ENCODE measurements around the gene CTSD. TPM values are rescaled to one million over a fixed set of nuclear protein-coding genes. Genes with fewer than 3 reads are reported as not detected.

CTSD gene
- total RNA-seq, 1 experiment from 2014 or later: 127 TPM

DNA sequence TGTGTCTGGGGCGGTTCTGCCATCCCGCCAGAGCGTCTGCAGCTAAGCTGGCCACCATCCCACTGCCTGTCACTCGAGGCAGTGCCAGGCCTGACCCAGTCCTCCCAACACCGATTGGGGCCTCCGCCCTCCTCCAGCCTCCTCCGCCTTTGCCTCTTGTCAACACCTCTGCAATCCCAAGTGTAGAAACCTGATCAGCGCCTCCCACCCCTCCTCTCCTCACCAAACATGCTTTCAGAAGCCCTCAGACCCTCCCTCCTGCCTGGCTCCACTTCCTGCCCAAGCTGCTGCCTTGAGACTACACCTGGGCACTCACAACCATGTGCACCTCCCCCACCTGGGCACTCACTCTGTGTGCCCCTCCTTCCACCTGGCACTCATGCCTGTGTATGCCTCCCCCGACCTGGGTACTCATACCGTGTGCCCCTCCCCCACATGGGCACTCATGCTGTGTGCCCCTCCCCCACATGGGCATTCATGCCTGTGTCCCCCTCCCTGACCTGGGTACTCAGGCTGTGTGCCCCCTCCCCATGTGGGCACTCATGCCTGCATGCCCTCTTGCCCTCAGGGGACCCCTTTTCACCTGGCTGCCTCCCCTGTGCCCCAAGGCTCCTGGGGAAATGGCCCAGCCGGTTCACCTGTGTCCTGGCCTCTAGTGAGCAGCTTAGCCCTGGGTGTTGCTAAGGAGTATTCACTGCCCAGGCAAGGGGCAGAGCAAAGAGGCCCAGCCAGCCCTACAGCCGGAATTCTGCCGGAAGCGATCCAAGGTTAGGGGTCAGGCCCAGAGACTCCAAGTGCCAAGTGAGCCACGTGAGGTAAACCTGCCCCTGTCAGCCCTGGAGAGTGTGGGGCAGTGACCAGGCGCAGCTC, 7.8 kb downstream of the CTSD start:
- intact Hi-C loops (cut with micrococcal nuclease): no loop called here
- Histone ChIP-seq H2AFZ (ENCODE audit: low read depth, low read length, poor library complexity, severe bottlenecking) (no peak overlapping the region), H3K79me2 (ENCODE audit: insufficient read depth, low read length) (no peaks in the 10 kb centered on the region), H3K27ac (ENCODE audit: low read depth, low read length) (no peak overlapping the region), H3K9ac (ENCODE audit: low read length) (no peak overlapping the region), H3K9me2 (ENCODE audit: insufficient read depth) (no peaks in the 10 kb centered on the region), H3K9me3 (ENCODE audit: control insufficient read depth in 1 of 2, insufficient read depth in 1 of 2, low read depth in 1 of 2, low read length in 2 of 2) (no peaks in the 10 kb centered on the region), H3K4me3 (replicated peaks in 1 of 2; ENCODE audit: low read depth in 1 of 2, low read length in 2 of 2) (no peak overlapping the region), H3K4me1 (ENCODE audit: control insufficient read depth in 1 of 2, insufficient read depth in 2 of 2, low read length in 2 of 2) (peaks cover 0 to 7% of the 10 kb centered on the region in 2 experiments; a peak in 1 of 4 replicates), H4K20me1 (ENCODE audit: insufficient read depth) (no peaks in the 10 kb centered on the region), H3K27me3 (ENCODE audit: insufficient read depth, low read length) (no peaks in the 10 kb centered on the region), H3K36me3 (ENCODE audit: control insufficient read depth in 1 of 2, insufficient read depth in 2 of 2, low read length in 2 of 2) (no peaks in the 10 kb centered on the region; a peak in 1 of 4 replicates), H3K4me2 (ENCODE audit: low read length) (no peak overlapping the region)
- TF ChIP-seq SIN3A (IDR thresholded peaks at IDR 0.05; ENCODE audit: low read depth) (no peak), CBX3 (IDR thresholded peaks at IDR 0.05; ENCODE audit: low read depth) (no peak), ZFX (IDR thresholded peaks at IDR 0.05) (no peak), YY1 (IDR thresholded peaks at IDR 0.05; ENCODE audit: extremely low read depth, insufficient replicate concordance, low read depth, low read length) (no peak), EZH2 (IDR thresholded peaks at IDR 0.05) (no peak), SP1 (IDR thresholded peaks at IDR 0.05; ENCODE audit: low read depth) (no peak), SRF (IDR thresholded peaks at IDR 0.05; ENCODE audit: low read depth) (no peak), TCF7L2 (IDR thresholded peaks at IDR 0.05; ENCODE audit: borderline replicate concordance, extremely low read depth, insufficient read depth, insufficient read length) (no peak), RAD21 (IDR thresholded peaks at IDR 0.05; ENCODE audit: low read depth) (no peak), ELF1 (IDR thresholded peaks at IDR 0.05; ENCODE audit: borderline replicate concordance, low read depth) (no peak)
- TF ChIP-seq, protein P1, sequence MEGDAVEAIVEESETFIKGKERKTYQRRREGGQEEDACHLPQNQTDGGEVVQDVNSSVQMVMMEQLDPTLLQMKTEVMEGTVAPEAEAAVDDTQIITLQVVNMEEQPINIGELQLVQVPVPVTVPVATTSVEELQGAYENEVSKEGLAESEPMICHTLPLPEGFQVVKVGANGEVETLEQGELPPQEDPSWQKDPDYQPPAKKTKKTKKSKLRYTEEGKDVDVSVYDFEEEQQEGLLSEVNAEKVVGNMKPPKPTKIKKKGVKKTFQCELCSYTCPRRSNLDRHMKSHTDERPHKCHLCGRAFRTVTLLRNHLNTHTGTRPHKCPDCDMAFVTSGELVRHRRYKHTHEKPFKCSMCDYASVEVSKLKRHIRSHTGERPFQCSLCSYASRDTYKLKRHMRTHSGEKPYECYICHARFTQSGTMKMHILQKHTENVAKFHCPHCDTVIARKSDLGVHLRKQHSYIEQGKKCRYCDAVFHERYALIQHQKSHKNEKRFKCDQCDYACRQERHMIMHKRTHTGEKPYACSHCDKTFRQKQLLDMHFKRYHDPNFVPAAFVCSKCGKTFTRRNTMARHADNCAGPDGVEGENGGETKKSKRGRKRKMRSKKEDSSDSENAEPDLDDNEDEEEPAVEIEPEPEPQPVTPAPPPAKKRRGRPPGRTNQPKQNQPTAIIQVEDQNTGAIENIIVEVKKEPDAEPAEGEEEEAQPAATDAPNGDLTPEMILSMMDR (IDR thresholded peaks at IDR 0.05 in 2 of 3, conservative IDR thresholded peaks at IDR 0.05 in 1 of 3; ENCODE audit: borderline replicate concordance in 1 of 3, insufficient read depth in 1 of 3, low read depth in 2 of 3, low read length in 2 of 3): no peak
- TF ChIP-seq, protein P2, sequence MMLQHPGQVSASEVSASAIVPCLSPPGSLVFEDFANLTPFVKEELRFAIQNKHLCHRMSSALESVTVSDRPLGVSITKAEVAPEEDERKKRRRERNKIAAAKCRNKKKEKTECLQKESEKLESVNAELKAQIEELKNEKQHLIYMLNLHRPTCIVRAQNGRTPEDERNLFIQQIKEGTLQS (IDR thresholded peaks at IDR 0.05): no peak
- no TSS peak for BruUV-seq (replicated peaks)
- POLR2A ChIA-PET: no interaction called here
- CTCF ChIA-PET: no interaction called here
- RAD21 ChIA-PET (ENCODE audit: low non-redundant PET in 1 of 2, low total read pairs in 2 of 2, uncharacterized antibody in 2 of 2, unreplicated experiment in 2 of 2): no interaction called here
- ATAC-seq (no peak), DNase-seq (ENCODE audit: low read depth, low spot score) (no peak)

Measured in HCT116 (cell line).